Natural killer cell treated with Interleukin-12 subunit alpha and Interleukin-12 subunit beta and Interleukin-15 and Interleukin-18, amount 100 ng/mL, for 72 hours (primary cell): Measurements from ENCODE around the gene KCNG2. TPM values are rescaled to one million over a fixed set of nuclear protein-coding genes. Genes with fewer than 3 reads are reported as not detected.
A peak's percentile ranks its signal among the peaks of the same experiment; 100 is the strongest.

Source experiments
- ATAC-seq, 2 donors: fragments of 150-1000 bp; cut with Tn5 transposase in 1 of 2; sonication (Bioruptor Pico), chemical (Tn5 transposase) in 1 of 2; 2 replicates each; pipeline ENCODE4 v1.10.0; 2021
- DNase-seq: peaks from one replicate; pipeline ENCODE4 v3.0.0; 2022; ENCODE audit warnings: low spot score
- H3K27ac Mint-ChIP-seq, 2 donors: 1 replicate in 1 of 2; 2 replicates in 1 of 2; pipeline ENCODE4 v1.8.0; 2022; ENCODE audit warnings: mixed read lengths in 2 of 2, mild to moderate bottlenecking in 1 of 2, moderate library complexity in 1 of 2
- H3K27me3 Mint-ChIP-seq, 2 donors: 1 replicate in 1 of 2; 2 replicates in 1 of 2; pipeline ENCODE4 v1.8.0; 2022; ENCODE audit warnings: mixed read lengths in 2 of 2
- H3K36me3 Mint-ChIP-seq: one replicate; pipeline ENCODE4 v1.8.0; 2022; ENCODE audit warnings: mixed read lengths
- H3K4me1 Mint-ChIP-seq, 2 donors: 1 replicate in 1 of 2; 2 replicates in 1 of 2; pipeline ENCODE4 v1.8.0; 2022; ENCODE audit warnings: low read depth in 2 of 2, mixed read lengths in 2 of 2, mild to moderate bottlenecking in 1 of 2
- H3K4me3 Mint-ChIP-seq: one replicate; pipeline ENCODE4 v1.8.0; 2022; ENCODE audit warnings: mixed read lengths
- H3K9me3 Mint-ChIP-seq: 2 replicates; pipeline ENCODE4 v1.8.0; 2022; ENCODE audit warnings: mixed read lengths
- total RNA-seq, 2 donors: library from RNA; stranded (reverse); gene quantifications; one replicate each; pipeline ENCODE4 v1.2.3, GENCODE V29; 2022

Gene KCNG2
- total RNA-seq, 2 donors from 2014 or later: not detected

DNA sequence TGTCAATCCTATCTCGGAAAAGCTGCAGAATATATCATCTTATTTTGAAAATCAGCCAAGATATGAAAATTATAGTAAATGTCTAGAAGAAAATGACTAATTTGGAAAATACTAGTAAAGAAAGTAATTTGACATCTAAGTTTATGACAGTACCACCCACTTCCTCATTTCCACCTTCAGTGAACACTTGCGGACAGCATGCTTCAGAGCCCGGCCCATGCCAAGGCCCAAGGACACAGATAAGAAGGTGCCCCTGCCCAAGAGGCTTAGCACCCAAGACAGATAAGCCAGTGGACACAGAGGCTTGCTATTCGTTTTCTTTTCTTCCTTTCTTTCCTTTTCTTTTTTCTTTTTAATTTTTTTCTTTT, 4.8 kb upstream of the KCNG2 start:
- Mint-ChIP-seq H3K27ac (no peak overlapping the region), H3K4me1 (peaks cover 13 to 15% of the 10 kb centered on the region in 2 donors), H3K27me3 (peaks cover 52 to 59% of the 10 kb centered on the region in 2 donors), H3K9me3 (no peaks in the 10 kb centered on the region), H3K36me3 (peaks cover 7% of the 10 kb centered on the region), H3K4me3 (no peak overlapping the region)
- no peak for DNase-seq
- no peak for ATAC-seq

DNA sequence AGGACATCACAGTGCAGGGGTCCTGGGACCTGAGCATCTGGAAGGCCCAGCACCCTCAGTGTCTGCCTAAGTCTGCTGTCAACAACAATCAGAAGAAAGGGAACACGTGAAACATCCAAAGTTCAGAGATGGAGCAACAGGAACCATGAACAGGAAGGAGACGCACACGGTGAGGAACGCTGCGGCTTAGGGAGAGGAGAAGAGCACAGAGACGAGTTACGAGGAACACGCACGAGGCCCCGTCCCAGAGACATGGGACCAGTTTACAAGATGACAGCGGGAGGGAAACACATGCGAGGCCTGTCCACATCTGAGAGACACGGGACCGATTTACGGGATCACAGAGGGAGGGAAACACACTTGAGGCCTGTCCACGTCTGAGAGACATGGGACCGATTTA, 2.9 kb upstream of the KCNG2 start:
- H3K27ac Mint-ChIP-seq: no peak overlapping the region
- peaks cover 7% of the 10 kb centered on the region for H3K36me3 Mint-ChIP-seq
- H3K9me3 Mint-ChIP-seq: no peaks in the 10 kb centered on the region
- no peak overlapping the region for H3K4me3 Mint-ChIP-seq
- peaks cover 54 to 67% of the 10 kb centered on the region in 2 donors for H3K27me3 Mint-ChIP-seq
- peaks cover 15 to 17% of the 10 kb centered on the region in 2 donors for H3K4me1 Mint-ChIP-seq
- DNase-seq (no peak), ATAC-seq (no peak)

- no peaks in the 10 kb centered on the region for H3K9me3 Mint-ChIP-seq
- DNase-seq (no peak), ATAC-seq (no peak)
- no peak overlapping the region for H3K4me3 Mint-ChIP-seq
- peaks cover 15% of the 10 kb centered on the region in 2 donors for H3K4me1 Mint-ChIP-seq
- no peak overlapping the region for H3K27ac Mint-ChIP-seq
- peaks cover 7% of the 10 kb centered on the region for H3K36me3 Mint-ChIP-seq
- H3K27me3 Mint-ChIP-seq: peaks cover 54 to 65% of the 10 kb centered on the region in 2 donors
Measured at GRCh38 chr18:79795446-79795845, 2.3 kb upstream of the KCNG2 start.

GRCh38 chr18:79796016-79796415, 1.7 kb upstream of the KCNG2 start:
- H3K27me3 Mint-ChIP-seq: peaks cover 48 to 60% of the 10 kb centered on the region in 2 donors
- DNase-seq: no peak
- no peak overlapping the region for H3K27ac Mint-ChIP-seq
- no peak for ATAC-seq
- H3K9me3 Mint-ChIP-seq: no peaks in the 10 kb centered on the region
- peaks cover 15% of the 10 kb centered on the region in 2 donors for H3K4me1 Mint-ChIP-seq
- peaks cover 7% of the 10 kb centered on the region for H3K36me3 Mint-ChIP-seq
- H3K4me3 Mint-ChIP-seq: no peak overlapping the region

DNA sequence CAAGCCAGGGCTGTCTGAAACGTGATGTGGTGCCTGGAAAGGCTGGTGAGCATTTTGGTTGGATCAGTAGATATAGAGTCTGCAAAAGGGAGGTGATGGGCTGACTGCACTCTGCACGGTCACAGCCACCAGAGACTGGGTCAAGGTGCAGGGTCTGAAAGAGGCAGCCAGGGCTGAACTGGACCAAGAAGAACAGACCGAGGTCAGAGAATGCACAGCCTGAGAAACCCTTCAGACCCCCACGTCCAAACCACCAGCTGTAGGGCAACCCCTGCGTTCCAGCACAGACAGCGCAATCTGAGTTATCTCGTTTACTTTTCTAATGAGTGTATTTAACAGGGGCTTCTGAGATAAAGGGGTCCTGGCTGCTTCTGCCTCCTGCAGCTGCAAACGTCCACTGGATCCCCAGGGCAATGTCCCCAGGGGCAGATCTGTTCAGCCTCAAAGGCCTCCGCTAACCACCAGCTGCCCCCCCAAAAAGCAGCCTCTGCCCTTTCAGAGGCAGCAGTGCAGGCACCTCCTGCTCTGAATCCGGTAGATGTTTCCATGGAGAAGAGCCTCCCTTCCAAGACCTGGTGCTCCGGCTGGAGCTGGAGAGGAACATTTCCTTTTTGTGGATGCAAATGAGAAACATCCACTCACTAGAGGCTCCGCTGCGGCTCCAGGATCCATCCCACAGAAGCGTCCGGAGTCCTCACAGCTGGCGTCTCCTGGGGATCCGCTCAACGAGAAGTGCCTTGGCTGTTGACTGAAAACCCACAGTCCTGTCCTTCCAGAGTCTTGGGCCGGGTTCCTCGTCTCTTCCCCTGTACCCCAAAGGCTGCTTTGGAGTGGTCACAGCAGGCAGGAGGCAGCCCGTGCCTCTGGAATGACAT, 970 bp upstream of the KCNG2 start:
- Mint-ChIP-seq H3K9me3 (no peaks in the 10 kb centered on the region), H3K27me3 (peaks cover 41 to 52% of the 10 kb centered on the region in 2 donors), H3K4me3 (peak overlapping the region; percentile 66), H3K27ac (no peak overlapping the region), H3K36me3 (peaks cover 7% of the 10 kb centered on the region), H3K4me1 (peaks cover 10% of the 10 kb centered on the region in 2 donors)
- no peak for ATAC-seq
- DNase-seq: no peak

DNA sequence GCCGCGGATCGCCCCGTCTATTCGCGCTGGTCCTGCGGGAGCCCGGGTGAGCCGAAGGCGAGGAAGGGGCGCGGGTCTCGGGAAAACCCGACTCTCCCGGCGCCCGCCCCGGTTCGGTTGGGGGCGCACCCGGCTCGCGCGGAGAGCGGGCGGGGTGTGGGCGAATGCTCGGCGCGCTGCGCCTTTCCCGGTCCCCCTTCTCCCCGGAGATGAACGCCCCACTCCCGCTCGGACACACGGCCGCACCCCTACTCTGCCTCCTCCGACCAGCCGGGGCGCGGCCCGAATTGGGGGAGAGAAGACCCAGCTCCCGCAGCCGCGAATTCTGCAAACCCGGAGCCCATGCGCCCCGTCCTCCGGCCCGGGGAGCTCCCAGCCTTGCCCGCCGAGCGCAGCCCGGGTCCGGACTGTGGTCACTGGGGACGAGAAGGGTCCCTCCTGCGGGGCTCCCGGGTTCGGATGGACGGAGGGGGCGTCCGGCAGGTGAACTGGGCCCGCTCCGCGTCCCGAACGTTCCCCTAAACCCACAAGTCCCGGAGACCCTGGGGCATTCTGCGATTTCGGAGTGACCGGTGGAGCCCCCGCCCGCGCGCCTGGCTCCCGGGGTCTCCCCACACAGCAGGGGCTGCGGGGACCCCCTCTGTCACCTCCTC, 734 bp downstream of the KCNG2 start:
- DNase-seq (no peak), ATAC-seq (no peak)
- Mint-ChIP-seq H3K27ac (no peak overlapping the region), H3K4me1 (peaks cover 7 to 10% of the 10 kb centered on the region in 2 donors), H3K27me3 (peaks cover 33 to 45% of the 10 kb centered on the region in 2 donors), H3K9me3 (no peaks in the 10 kb centered on the region), H3K4me3 (peak overlapping the region; percentile 20), H3K36me3 (peaks cover 7% of the 10 kb centered on the region)

- ATAC-seq (no peak), DNase-seq (no peak)
- H3K4me3 Mint-ChIP-seq: peak overlapping the region; percentile 20
- H3K27me3 Mint-ChIP-seq: peaks cover 31 to 43% of the 10 kb centered on the region in 2 donors
- peaks cover 7% of the 10 kb centered on the region for H3K36me3 Mint-ChIP-seq
- no peaks in the 10 kb centered on the region for H3K9me3 Mint-ChIP-seq
- H3K4me1 Mint-ChIP-seq: peaks cover 7 to 10% of the 10 kb centered on the region in 2 donors
- H3K27ac Mint-ChIP-seq: no peak overlapping the region
Measured at GRCh38 chr18:79798999-79799370, 1.2 kb downstream of the KCNG2 start.

- DNase-seq (no peak), ATAC-seq (no peak)
- Mint-ChIP-seq H3K4me3 (no peak overlapping the region), H3K4me1 (peaks cover 7 to 10% of the 10 kb centered on the region in 2 donors), H3K27me3 (peaks cover 24 to 35% of the 10 kb centered on the region in 2 donors), H3K36me3 (peaks cover 7% of the 10 kb centered on the region), H3K27ac (no peak overlapping the region), H3K9me3 (no peaks in the 10 kb centered on the region)
Measured at GRCh38 chr18:79799619-79800370, 2.1 kb downstream of the KCNG2 start.

DNA sequence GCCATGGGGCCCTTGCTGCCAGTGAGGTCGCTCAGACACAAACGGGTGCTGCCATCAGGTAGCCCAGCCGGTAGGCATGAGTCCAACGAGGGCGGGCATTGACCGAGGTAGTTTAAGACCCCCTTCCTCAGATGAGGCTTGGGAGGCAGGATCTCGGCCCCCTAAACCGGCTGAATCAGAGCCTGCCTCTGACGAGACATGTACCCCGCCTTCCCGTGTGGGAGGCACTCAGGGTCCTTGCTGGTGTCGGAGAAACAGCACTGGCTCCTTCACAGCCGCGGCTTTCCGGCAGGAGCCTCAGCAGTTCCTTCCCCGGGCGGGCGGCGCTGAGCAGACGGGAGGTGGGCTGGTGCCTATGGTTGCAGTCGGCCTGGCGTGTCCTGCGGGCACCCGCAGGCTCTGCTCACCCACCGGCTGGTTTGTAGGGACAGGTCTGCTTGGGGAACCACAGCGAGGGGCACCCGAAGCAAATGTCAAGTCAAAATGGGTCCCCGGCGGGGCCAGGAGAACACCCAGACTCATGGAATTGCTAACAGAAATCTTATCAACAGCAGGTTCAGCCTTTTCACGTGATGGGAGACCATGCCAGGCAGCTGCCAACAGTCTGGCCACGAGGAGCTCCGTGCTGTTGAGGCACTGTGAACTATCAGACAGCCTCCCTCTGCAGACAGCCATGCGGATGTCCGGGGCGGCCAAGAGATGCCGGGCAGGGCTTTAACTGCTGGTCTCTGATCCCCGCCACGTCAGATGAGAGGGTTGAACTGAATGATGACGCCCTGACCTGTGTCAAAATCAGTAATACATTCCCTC, 2.8 kb downstream of the KCNG2 start:
- no peak for DNase-seq
- peaks cover 19 to 29% of the 10 kb centered on the region in 2 donors for H3K27me3 Mint-ChIP-seq

DNA sequence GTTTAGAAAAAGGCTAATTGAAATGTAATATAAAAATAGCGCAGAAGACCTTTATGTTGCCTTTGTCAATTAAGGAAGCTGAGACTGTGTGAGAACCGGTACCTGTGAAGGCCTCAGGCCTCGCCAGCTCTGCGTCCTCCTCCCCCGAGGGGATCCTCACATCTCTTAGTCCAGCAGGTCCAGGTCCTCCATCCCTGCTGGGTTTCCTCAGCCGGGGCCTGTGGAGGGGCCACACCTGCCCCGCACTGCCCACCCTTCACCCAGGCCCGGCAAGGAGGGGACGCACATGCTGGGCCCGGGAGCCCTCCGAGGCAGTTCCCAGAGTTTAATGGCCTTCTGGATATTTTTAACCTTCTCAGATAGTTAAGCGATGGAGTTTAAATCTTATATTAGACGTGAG, 3.5 kb downstream of the KCNG2 start:
- ATAC-seq: no peak
- Mint-ChIP-seq H3K4me3 (no peak overlapping the region), H3K27me3 (peaks cover 19 to 27% of the 10 kb centered on the region in 2 donors), H3K4me1 (peaks cover 7 to 10% of the 10 kb centered on the region in 2 donors), H3K27ac (no peak overlapping the region), H3K9me3 (no peaks in the 10 kb centered on the region), H3K36me3 (peaks cover 7% of the 10 kb centered on the region)
- DNase-seq: no peak

More for the DNA sequence above, 2.8 kb downstream of the KCNG2 start:
- no peak for ATAC-seq
- Mint-ChIP-seq H3K36me3 (peaks cover 7% of the 10 kb centered on the region), H3K4me1 (peaks cover 7 to 10% of the 10 kb centered on the region in 2 donors), H3K9me3 (no peaks in the 10 kb centered on the region), H3K4me3 (no peak overlapping the region), H3K27ac (no peak overlapping the region)

GRCh38 chr18:79801641-79802040, 3.9 kb downstream of the KCNG2 start:
- ATAC-seq: no peak
- H3K27me3 Mint-ChIP-seq: peaks cover 16 to 23% of the 10 kb centered on the region in 2 donors
- no peak overlapping the region for H3K4me3 Mint-ChIP-seq
- no peak overlapping the region for H3K27ac Mint-ChIP-seq
- no peak for DNase-seq
- peaks cover 7% of the 10 kb centered on the region for H3K36me3 Mint-ChIP-seq
- peaks cover 7 to 10% of the 10 kb centered on the region in 2 donors for H3K4me1 Mint-ChIP-seq
- no peaks in the 10 kb centered on the region for H3K9me3 Mint-ChIP-seq

- Mint-ChIP-seq H3K4me1 (peaks cover 3 to 7% of the 10 kb centered on the region in 2 donors), H3K27ac (no peak overlapping the region), H3K4me3 (no peak overlapping the region), H3K27me3 (peaks cover 14 to 17% of the 10 kb centered on the region in 2 donors), H3K36me3 (peaks cover 4% of the 10 kb centered on the region), H3K9me3 (no peaks in the 10 kb centered on the region)
- no peak for ATAC-seq
- no peak for DNase-seq
Measured at GRCh38 chr18:79802298-79802697, 4.6 kb downstream of the KCNG2 start.

- H3K4me3 Mint-ChIP-seq: no peak overlapping the region
- H3K4me1 Mint-ChIP-seq: peaks cover 0 to 5% of the 10 kb centered on the region in 2 donors
- no peaks in the 10 kb centered on the region for H3K36me3 Mint-ChIP-seq
- H3K27ac Mint-ChIP-seq: no peak overlapping the region
- H3K9me3 Mint-ChIP-seq: no peaks in the 10 kb centered on the region
- H3K27me3 Mint-ChIP-seq: peaks cover 11 to 12% of the 10 kb centered on the region in 2 donors
- ATAC-seq: no peak
- no peak for DNase-seq
Measured at GRCh38 chr18:79803611-79804051, 5.9 kb downstream of the KCNG2 start.
